HUES64 (cell line): ENCODE data around the gene FADS3.

Source experiments
- H3K27ac ChIP-seq: 2 replicates; pipeline ENCODE4 v1.7.0; 2013; ENCODE audit warnings: low read depth, low read length, inconsistent platforms
- H3K27me3 ChIP-seq: 2 replicates; pipeline ENCODE4 v1.6.1; 2013; ENCODE audit warnings: mild to moderate bottlenecking, low read length; ENCODE audit not compliant: insufficient read depth
- H3K36me3 ChIP-seq: 2 replicates; pipeline ENCODE4 v1.6.1; 2013; ENCODE audit warnings: mild to moderate bottlenecking, low read length; ENCODE audit not compliant: insufficient read depth
- H3K4me1 ChIP-seq: 2 replicates; pipeline ENCODE4 v1.6.1; 2013; ENCODE audit warnings: mild to moderate bottlenecking, low read length, moderate library complexity; ENCODE audit not compliant: insufficient read depth
- H3K4me3 ChIP-seq: 2 replicates; pipeline ENCODE4 v1.5.1; 2013; ENCODE audit warnings: mild to moderate bottlenecking, low read length, moderate library complexity
- H3K9ac ChIP-seq: 2 replicates; pipeline ENCODE4 v1.6.1; 2013; ENCODE audit warnings: mild to moderate bottlenecking, low read depth, low read length
- H3K9me3 ChIP-seq: 2 replicates; pipeline ENCODE4 v1.6.1; 2013; ENCODE audit warnings: low read depth, low read length; ENCODE audit not compliant: insufficient read depth
- WGBS: fragments of 150-250, 120-280 bp; methylation state at CpG from one replicate; pipeline ENCODE4 v1.1.7; 2013; ENCODE audit warnings: missing lambda C conversion rate; 5-methylcytosine and 5-hydroxymethylcytosine counted together

Gene FADS3

GRCh38 chr11:61853698-61854169, 37.6 kb downstream of the FADS3 start:
- WGBS, result 90% methylated on average over 13 of the region's 13 CpGs

DNA sequence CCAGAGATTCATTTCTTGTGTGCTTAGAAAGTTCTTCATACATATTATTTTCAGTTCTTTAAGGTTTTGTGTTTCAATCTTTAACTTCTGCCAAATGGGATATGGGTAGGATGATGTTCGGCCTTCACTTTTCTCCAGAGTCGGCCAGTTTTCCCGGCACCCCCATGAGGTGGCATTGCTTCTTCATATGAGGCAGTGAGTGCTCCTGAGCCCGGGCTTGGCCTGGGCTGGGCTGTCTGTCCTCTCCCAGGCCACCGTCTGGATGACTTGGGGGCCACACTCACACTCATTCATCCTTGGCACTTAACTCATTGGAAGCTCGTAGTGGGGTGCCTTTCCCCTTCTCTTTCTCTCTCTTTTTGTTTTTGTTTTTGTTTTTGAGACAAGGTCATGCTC, 39.4 kb downstream of the FADS3 start:
- 96% methylated on average over 6 of the region's 6 CpGs for WGBS
- no peaks in the 10 kb centered on the region for H3K4me1 ChIP-seq
- no peaks in the 10 kb centered on the region for H3K27me3 ChIP-seq
- H3K9me3 ChIP-seq, result no peaks in the 10 kb centered on the region
- no peak overlapping the region for H3K27ac ChIP-seq
- H3K9ac ChIP-seq, result no peak overlapping the region
- H3K36me3 ChIP-seq, result peaks cover 98% of the 10 kb centered on the region
- no peak overlapping the region for H3K4me3 ChIP-seq

More at GRCh38 chr11:61853698-61854169, 37.6 kb downstream of the FADS3 start:
- peaks cover 96% of the 10 kb centered on the region for H3K36me3 ChIP-seq
- no peaks in the 10 kb centered on the region for H3K9me3 ChIP-seq
- H3K9ac ChIP-seq, result no peak overlapping the region
- H3K27me3 ChIP-seq, result no peaks in the 10 kb centered on the region
- H3K27ac ChIP-seq, result no peak overlapping the region
- no peaks in the 10 kb centered on the region for H3K4me1 ChIP-seq
- no peak overlapping the region for H3K4me3 ChIP-seq

GRCh38 chr11:61851113-61851899, 40.0 kb downstream of the FADS3 start:
- H3K9ac ChIP-seq, result no peak overlapping the region
- WGBS, result 96% methylated on average over 24 of the region's 24 CpGs
- H3K9me3 ChIP-seq, result no peaks in the 10 kb centered on the region
- no peak overlapping the region for H3K27ac ChIP-seq
- H3K4me1 ChIP-seq, result no peaks in the 10 kb centered on the region
- no peaks in the 10 kb centered on the region for H3K27me3 ChIP-seq
- H3K36me3 ChIP-seq, result peaks cover 97% of the 10 kb centered on the region
- no peak overlapping the region for H3K4me3 ChIP-seq

DNA sequence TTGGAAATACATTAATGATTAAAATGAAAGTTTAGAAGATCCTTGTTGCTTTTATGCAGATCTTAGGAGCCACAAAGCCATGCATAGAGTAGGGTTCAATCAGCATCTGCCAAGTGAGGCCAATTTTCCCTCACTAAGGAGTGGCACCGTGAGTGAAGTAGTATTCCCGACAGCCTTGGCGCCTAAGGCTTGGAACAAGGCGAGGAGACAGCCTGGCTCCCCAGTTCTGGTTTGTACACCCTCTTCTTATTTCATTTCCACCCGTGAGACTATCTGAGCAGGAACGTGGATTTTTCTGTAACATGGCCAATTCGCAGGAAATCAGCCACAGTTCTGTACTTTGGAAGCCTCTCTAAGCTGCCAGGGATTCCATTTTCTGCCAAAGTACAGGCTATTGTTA, 40.7 kb downstream of the FADS3 start:
- Histone ChIP-seq H3K9me3 (no peaks in the 10 kb centered on the region), H3K27ac (no peak overlapping the region), H3K27me3 (no peaks in the 10 kb centered on the region), H3K4me3 (no peak overlapping the region), H3K9ac (no peak overlapping the region), H3K36me3 (peaks cover 97% of the 10 kb centered on the region), H3K4me1 (no peaks in the 10 kb centered on the region)
- WGBS, result 96% methylated on average over 7 of the region's 7 CpGs

GRCh38 chr11:61848631-61849030, 42.7 kb downstream of the FADS3 start:
- Histone ChIP-seq H3K4me1 (no peaks in the 10 kb centered on the region), H3K9me3 (no peaks in the 10 kb centered on the region), H3K27ac (no peak overlapping the region), H3K27me3 (no peaks in the 10 kb centered on the region), H3K4me3 (no peak overlapping the region), H3K36me3 (peaks cover 95% of the 10 kb centered on the region), H3K9ac (no peak overlapping the region)
- 98% methylated on average over 9 of the region's 9 CpGs for WGBS

GRCh38 chr11:61847914-61848581, 43.3 kb downstream of the FADS3 start:
- H3K9ac ChIP-seq, result no peak overlapping the region

DNA sequence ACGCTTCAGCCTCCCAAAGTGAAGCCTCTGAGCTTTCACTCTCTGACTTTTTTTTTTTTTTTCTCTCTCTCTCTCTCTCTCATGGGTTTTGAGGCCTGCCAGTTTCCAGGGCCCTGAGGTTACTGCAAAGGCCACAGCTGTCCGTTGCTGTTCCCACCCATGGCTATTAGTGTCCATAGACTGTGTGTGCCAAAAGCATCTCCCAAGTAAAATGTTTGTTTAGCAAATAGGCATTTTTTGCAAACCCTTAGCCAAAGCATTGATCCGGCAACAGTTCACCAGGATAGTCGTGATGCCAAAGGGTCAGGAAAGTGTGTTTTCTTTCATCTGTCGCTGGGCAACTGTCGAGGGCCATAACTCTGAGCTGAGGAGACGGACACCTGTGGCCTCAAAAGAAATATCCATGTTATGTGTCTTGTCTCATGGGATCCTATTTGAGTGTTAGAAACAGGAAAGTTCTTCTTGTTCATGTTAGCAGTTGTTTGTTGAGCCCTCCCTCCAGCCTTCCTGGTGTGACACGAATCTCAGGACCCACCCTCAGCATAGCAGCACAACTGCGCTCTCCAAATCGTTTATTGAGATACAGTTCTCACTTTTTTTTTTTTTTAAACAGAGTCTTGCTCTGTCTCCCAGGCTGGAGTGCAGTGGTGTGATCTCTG, 44.9 kb downstream of the FADS3 start:
- H3K27ac ChIP-seq, result no peak overlapping the region
- peaks cover 96% of the 10 kb centered on the region for H3K36me3 ChIP-seq
- no peaks in the 10 kb centered on the region for H3K9me3 ChIP-seq
- H3K27me3 ChIP-seq, result no peaks in the 10 kb centered on the region
- WGBS, result 96% methylated on average over 10 of the region's 10 CpGs
- H3K9ac ChIP-seq, result no peak overlapping the region
- H3K4me1 ChIP-seq, result no peaks in the 10 kb centered on the region
- H3K4me3 ChIP-seq, result no peak overlapping the region

More at GRCh38 chr11:61847914-61848581, 43.3 kb downstream of the FADS3 start:
- Histone ChIP-seq H3K4me3 (no peak overlapping the region), H3K4me1 (no peaks in the 10 kb centered on the region), H3K36me3 (peaks cover 95% of the 10 kb centered on the region), H3K9me3 (no peaks in the 10 kb centered on the region), H3K27ac (no peak overlapping the region), H3K27me3 (no peaks in the 10 kb centered on the region)
- 95% methylated on average over 18 of the region's 18 CpGs for WGBS

GRCh38 chr11:61844909-61845565, 46.3 kb downstream of the FADS3 start:
- no peaks in the 10 kb centered on the region for H3K9me3 ChIP-seq
- peaks cover 96% of the 10 kb centered on the region for H3K36me3 ChIP-seq
- H3K4me3 ChIP-seq, result no peak overlapping the region
- H3K27me3 ChIP-seq, result no peaks in the 10 kb centered on the region
- WGBS, result 91% methylated on average over 16 of the region's 16 CpGs
- no peak overlapping the region for H3K27ac ChIP-seq
- no peaks in the 10 kb centered on the region for H3K4me1 ChIP-seq
- H3K9ac ChIP-seq, result no peak overlapping the region

DNA sequence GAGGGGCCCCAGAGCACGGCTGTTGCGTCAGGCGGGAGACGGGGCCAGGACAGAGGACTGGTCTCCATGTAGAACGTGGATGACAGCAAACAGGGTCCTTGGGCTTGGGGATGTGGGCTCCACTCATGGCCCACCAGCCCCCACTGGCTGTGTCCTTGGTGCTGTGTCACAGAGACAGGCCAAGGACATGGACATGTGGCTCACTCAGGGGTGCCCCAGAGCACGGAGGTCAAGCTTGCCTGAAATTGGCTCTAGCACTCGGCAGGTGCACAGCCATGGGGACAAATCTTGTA, 48.9 kb downstream of the FADS3 start:
- Histone ChIP-seq H3K27me3 (no peaks in the 10 kb centered on the region), H3K36me3 (peaks cover 94% of the 10 kb centered on the region), H3K27ac (no peak overlapping the region), H3K4me1 (no peaks in the 10 kb centered on the region), H3K4me3 (no peak overlapping the region), H3K9me3 (no peaks in the 10 kb centered on the region), H3K9ac (no peak overlapping the region)
- WGBS, result 97% methylated on average over 7 of the region's 7 CpGs

DNA sequence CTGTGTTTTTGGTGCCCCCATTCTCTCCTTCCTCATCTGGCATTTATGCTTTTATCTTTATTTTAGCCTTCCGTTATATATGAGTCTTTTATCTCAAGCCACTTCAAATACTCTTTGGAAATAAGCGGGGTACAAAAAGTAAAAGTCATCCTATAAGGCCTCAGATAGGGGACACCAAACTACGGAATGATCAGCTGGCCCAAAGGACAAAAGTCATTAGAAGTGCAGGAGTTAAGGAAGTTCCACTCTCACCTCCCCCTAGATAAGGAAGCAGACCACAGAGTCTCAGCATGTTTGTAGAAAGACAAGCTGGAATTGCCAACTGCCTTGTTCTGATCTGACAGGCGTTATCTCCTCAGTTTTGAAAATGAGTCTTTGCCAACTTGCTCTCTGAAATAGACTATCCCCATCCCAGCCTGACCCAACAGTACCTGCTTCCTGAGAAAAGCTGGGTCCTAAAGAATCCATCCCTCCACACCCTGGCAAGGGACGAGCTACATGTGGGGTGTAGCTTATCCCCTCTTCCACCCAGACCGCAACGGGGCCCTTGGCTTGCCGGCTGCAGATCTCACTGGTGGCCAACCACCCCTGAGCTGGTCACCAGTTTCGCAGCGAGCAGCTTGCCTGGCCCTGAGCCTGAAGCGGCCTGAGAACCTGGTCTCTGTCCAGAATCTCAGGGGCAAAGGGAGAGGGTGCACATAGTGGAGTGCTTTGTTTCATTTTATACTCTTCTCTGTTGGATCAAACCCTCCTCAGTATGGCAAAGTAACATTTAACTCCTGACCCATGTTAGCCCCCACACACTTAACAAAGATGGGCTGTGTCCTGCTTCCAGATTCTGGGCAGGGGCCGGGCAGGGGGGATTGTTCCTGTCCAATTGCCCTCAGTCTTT, 49.5 kb downstream of the FADS3 start:
- Histone ChIP-seq H3K9ac (no peak overlapping the region), H3K27ac (no peak overlapping the region)
- WGBS, result 91% methylated on average over 12 of the region's 12 CpGs

More for the DNA sequence above, 49.5 kb downstream of the FADS3 start:
- Histone ChIP-seq H3K36me3 (peaks cover 96% of the 10 kb centered on the region), H3K27me3 (no peaks in the 10 kb centered on the region), H3K9me3 (no peaks in the 10 kb centered on the region), H3K4me3 (no peak overlapping the region), H3K4me1 (no peaks in the 10 kb centered on the region)
